PC-9 (cell line): ENCODE results near the gene RXRA. TPM values are rescaled to one million over a fixed set of nuclear protein-coding genes. Genes with fewer than 3 reads are reported as not detected.

ENCODE experiments used
- BruUV-seq: library from RNA; stranded (reverse); fragments of 400-500 nt; replicated peaks from 2 replicates; lab custom pipeline; 2021; lab: Mats Ljungman, UMichigan
- CTCF ChIA-PET: fragments of 300-600 bp; sonication (Branson Sonifier 250); formaldehyde crosslinking; loops from one replicate; lab custom pipeline; 2022; ENCODE audit warnings: antibody characterized with exemption; lab: Charles Lee
- POLR2A ChIA-PET: fragments of 300-600 bp; sonication (Branson Sonifier 250); formaldehyde crosslinking; loops from one replicate; lab custom pipeline; 2022; ENCODE audit warnings: antibody characterized with exemption; ENCODE audit not compliant: unreplicated experiment; lab: Charles Lee
- DNase-seq, 2 experiments: peaks; one replicate each; pipeline versions ENCODE4 v3.0.0 to v3.0.0-alpha.2; 2015 to 2022; ENCODE audit warnings: mixed read lengths in 1 of 2
- H2AFZ ChIP-seq: fragments of 200-600 bp; sonication (generic); 2 replicates; pipeline ENCODE4 v1.8.1; 2017; ENCODE audit warnings: antibody characterized with exemption
- H3F3A ChIP-seq: fragments of 200-600 bp; sonication (generic); 2 replicates; pipeline ENCODE4 v1.8.1; 2017; ENCODE audit warnings: antibody characterized with exemption, mild to moderate bottlenecking, low read depth; ENCODE audit not compliant: insufficient read depth
- H3K27ac ChIP-seq: fragments of 200-600 bp; sonication (generic); 2 replicates; pipeline ENCODE4 v1.6.1; 2016; ENCODE audit warnings: mixed run types
- H3K27me3 ChIP-seq: fragments of 200-600 bp; sonication (generic); 2 replicates; pipeline ENCODE4 v1.6.1; 2016; ENCODE audit warnings: low read depth, mixed run types; ENCODE audit not compliant: insufficient read depth
- H3K36me3 ChIP-seq: fragments of 200-600 bp; sonication (generic); 2 replicates; pipeline ENCODE4 v1.6.1; 2016; ENCODE audit warnings: low read depth, mixed run types
- H3K4me1 ChIP-seq: fragments of 200-600 bp; sonication (generic); replicated peaks from 2 replicates; pipeline ENCODE4 v1.6.1; 2016; ENCODE audit warnings: mixed run types; ENCODE audit not compliant: insufficient read depth
- H3K4me2 ChIP-seq: fragments of 200-600 bp; sonication (generic); 2 replicates; pipeline ENCODE4 v1.6.1; 2017; ENCODE audit warnings: mixed run types
- H3K4me3 ChIP-seq: fragments of 200-600 bp; sonication (generic); 2 replicates; pipeline ENCODE4 v1.6.1; 2016; ENCODE audit warnings: mixed run types
- H3K79me2 ChIP-seq: fragments of 200-600 bp; sonication (generic); 2 replicates; pipeline ENCODE4 v1.6.1; 2017; ENCODE audit warnings: low read depth, mixed run types
- H3K9me2 ChIP-seq: fragments of 200-600 bp; sonication (generic); 2 replicates; pipeline ENCODE4 v1.8.1; 2017; ENCODE audit warnings: mild to moderate bottlenecking; ENCODE audit not compliant: insufficient read depth
- H3K9me3 ChIP-seq: fragments of 200-600 bp; sonication (generic); 2 replicates; pipeline ENCODE4 v1.8.1; 2016; ENCODE audit warnings: low read depth; ENCODE audit not compliant: insufficient read depth
- H4K20me1 ChIP-seq: fragments of 200-600 bp; sonication (generic); 2 replicates; pipeline ENCODE4 v1.8.1; 2017; ENCODE audit not compliant: insufficient read depth
- CTCF ChIP-seq: fragments of 200-600 bp; sonication (generic); conservative IDR thresholded peaks from 2 replicates; pipeline ENCODE4 v1.6.1; 2017; ENCODE audit warnings: mixed run types, antibody characterized with exemption, mild to moderate bottlenecking, moderate library complexity
- EZH2 ChIP-seq: fragments of 200-600 bp; sonication (generic); IDR thresholded peaks from 2 replicates; pipeline ENCODE4 v1.8.0; 2017; ENCODE audit warnings: antibody characterized with exemption, low read depth
- intact Hi-C: fragments of 100-400 bp; cut with micrococcal nuclease; formaldehyde crosslinking; loops from one replicate; pipeline ENCODE4 v1.10.0; 2022; ENCODE audit not compliant: unreplicated experiment
- total RNA-seq: library from RNA; stranded (reverse); gene quantifications from 2 replicates; pipeline ENCODE4 v1.2.3, GENCODE V29; 2021

The RXRA gene
- total RNA-seq, 1 experiment from 2014 or later = 146 TPM

- no TSS peak for BruUV-seq
- peak overlapping the region; percentile 69 for H3K4me3 ChIP-seq
Observed at GRCh38 chr9:134328841-134329575, 2.8 kb downstream of the RXRA start.

GRCh38 chr9:134329576-134329855 is 3.3 kb downstream of the RXRA start:
- CTCF ChIA-PET = no interaction called here
- peaks cover 42% of the 10 kb centered on the region for H3K4me1 ChIP-seq

More at GRCh38 chr9:134328841-134329575, 2.8 kb downstream of the RXRA start:
- peak overlapping the region; percentile 47 for H3K27ac ChIP-seq
- peaks cover 40% of the 10 kb centered on the region for H3K4me1 ChIP-seq
- no peaks in the 10 kb centered on the region for H3K27me3 ChIP-seq
- peaks cover 15% of the 10 kb centered on the region; the same call in 1 of the 2 replicates for H3F3A ChIP-seq
- ChIA-PET POLR2A (interaction anchor here (0.5 to 1.2 kb wide), 9 partner anchors 12 to 1195 kb away, joined by 3 to 6 read pairs (median 3); no protein-coding TSS in a partner anchor), CTCF (interaction anchor here (0.6 to 2.0 kb wide), 4 partner anchors 12 to 74 kb away, joined by 3 to 6 read pairs (median 4); no protein-coding TSS in a partner anchor)
- intact Hi-C loops = loop anchor here (1.0 kb wide), 4 partner anchors 28 to 165 kb away; partner anchors contain the start of gene RNU6ATAC
- peak; percentile 42 to 50 for DNase-seq
- H3K79me2 ChIP-seq = peaks cover 72% of the 10 kb centered on the region
- TF ChIP-seq CTCF (no peak), EZH2 (no peak)
- H4K20me1 ChIP-seq = peaks cover 59% of the 10 kb centered on the region
- no peaks in the 10 kb centered on the region for H3K36me3 ChIP-seq
- H2AFZ ChIP-seq = no peak overlapping the region
- H3K9me3 ChIP-seq = no peaks in the 10 kb centered on the region
- H3K9me2 ChIP-seq = no peaks in the 10 kb centered on the region
- H3K4me2 ChIP-seq = peak overlapping the region; percentile 93

GRCh38 chr9:134329886-134330285 is 3.6 kb downstream of the RXRA start:
- Histone ChIP-seq H3F3A (peaks cover 9% of the 10 kb centered on the region; the same call in 1 of the 2 replicates), H2AFZ (no peak overlapping the region), H3K4me3 (peak overlapping the region; percentile 69; the same call in 1 of the 2 replicates), H3K36me3 (no peaks in the 10 kb centered on the region), H4K20me1 (peaks cover 68% of the 10 kb centered on the region), H3K27me3 (no peaks in the 10 kb centered on the region), H3K9me2 (no peaks in the 10 kb centered on the region), H3K4me2 (peak overlapping the region; percentile 93), H3K4me1 (peaks cover 42% of the 10 kb centered on the region), H3K79me2 (peaks cover 81% of the 10 kb centered on the region), H3K9me3 (no peaks in the 10 kb centered on the region), H3K27ac (no peak overlapping the region)
- ChIA-PET POLR2A (no interaction called here), CTCF (no interaction called here)
- peak in 1 of 2 experiments; percentile 24 for DNase-seq
- no TSS peak for BruUV-seq
- TF ChIP-seq EZH2 (no peak), CTCF (no peak)
- intact Hi-C loops = no loop called here

More at GRCh38 chr9:134329576-134329855, 3.3 kb downstream of the RXRA start:
- H3K4me2 ChIP-seq = peak overlapping the region; percentile 93
- no peak overlapping the region for H3K27ac ChIP-seq
- TF ChIP-seq CTCF = no peak
- no peak for TF ChIP-seq EZH2
- H3K9me3 ChIP-seq = no peaks in the 10 kb centered on the region
- H3F3A ChIP-seq = peaks cover 10% of the 10 kb centered on the region; the same call in 1 of the 2 replicates
- POLR2A ChIA-PET = interaction anchor here (0.6 kb wide), 1 partner anchor 1188 kb away, joined by 3 read pairs; no protein-coding TSS in a partner anchor
- intact Hi-C loops = no loop called here
- peaks cover 77% of the 10 kb centered on the region for H3K79me2 ChIP-seq
- H3K4me3 ChIP-seq = peak overlapping the region; percentile 69; the same call in 1 of the 2 replicates
- H3K36me3 ChIP-seq = no peaks in the 10 kb centered on the region
- no peak for DNase-seq
- H3K9me2 ChIP-seq = no peaks in the 10 kb centered on the region
- H4K20me1 ChIP-seq = peaks cover 64% of the 10 kb centered on the region
- no peak overlapping the region for H2AFZ ChIP-seq
- H3K27me3 ChIP-seq = no peaks in the 10 kb centered on the region
- no TSS peak for BruUV-seq
